Activated T-helper 1 cell treated with anti-CD3 and anti-CD28 coated beads, Interleukin-2, amount 50 U/mL, for 16 hours (primary cell): ENCODE measurements around the gene MBTPS1.

Experiments used
- DNase-seq, 2 donors: peaks; one replicate each; pipeline ENCODE4 v3.0.0-alpha.2; 2020; ENCODE audit warnings: low read depth in 1 of 2, low spot score in 1 of 2

The MBTPS1 gene

GRCh38 chr16:84079664-84080063 lies 37.1 kb downstream of the MBTPS1 start:
- no peak for DNase-seq

GRCh38 chr16:84075376-84075775 lies 41.4 kb downstream of the MBTPS1 start:
- no peak for DNase-seq

GRCh38 chr16:84074721-84075120 lies 42.0 kb downstream of the MBTPS1 start:
- no peak for DNase-seq

GRCh38 chr16:84072014-84072413 lies 44.7 kb downstream of the MBTPS1 start:
- no peak for DNase-seq

GRCh38 chr16:84071121-84071520 lies 45.6 kb downstream of the MBTPS1 start:
- DNase-seq, result no peak

- DNase-seq, result no peak
Observed at GRCh38 chr16:84069540-84069939, 47.2 kb downstream of the MBTPS1 start.

GRCh38 chr16:84068783-84069462 lies 47.8 kb downstream of the MBTPS1 start:
- DNase-seq, result no peak

- DNase-seq, result no peak
Observed at GRCh38 chr16:84068041-84068440, 48.7 kb downstream of the MBTPS1 start.

GRCh38 chr16:84067640-84068039 lies 49.1 kb downstream of the MBTPS1 start:
- no peak for DNase-seq

- DNase-seq, result no peak
Observed at GRCh38 chr16:84065536-84066132, 51.1 kb downstream of the MBTPS1 start.

GRCh38 chr16:84063980-84064379 lies 52.8 kb downstream of the MBTPS1 start:
- no peak for DNase-seq

GRCh38 chr16:84062734-84063640 lies 53.8 kb downstream of the MBTPS1 start:
- peak; percentile 41 to 46 for DNase-seq

GRCh38 chr16:84061236-84061819 lies 55.4 kb downstream of the MBTPS1 start:
- no peak for DNase-seq

- no peak for DNase-seq
Observed at GRCh38 chr16:84059946-84060901, 56.5 kb downstream of the MBTPS1 start.

GRCh38 chr16:84059111-84059510 lies 57.6 kb downstream of the MBTPS1 start:
- DNase-seq, result no peak

GRCh38 chr16:84058664-84059063 lies 58.1 kb downstream of the MBTPS1 start:
- no peak for DNase-seq

GRCh38 chr16:84058211-84058610 lies 58.5 kb downstream of the MBTPS1 start:
- DNase-seq, result no peak

- no peak for DNase-seq
Observed at GRCh38 chr16:84056933-84057332, 59.8 kb downstream of the MBTPS1 start.

- no peak for DNase-seq
Observed at GRCh38 chr16:84055801-84056634, 60.7 kb downstream of the MBTPS1 start.

GRCh38 chr16:84055366-84055765 lies 61.4 kb downstream of the MBTPS1 start:
- DNase-seq, result no peak
